Measurements from ENCODE around the gene GATM. TPM values are rescaled to one million over a fixed set of nuclear protein-coding genes. Genes with fewer than 3 reads are reported as not detected.

Gene GATM
- total RNA-seq, 1 donor from 2014 or later: 47.6 TPM

Other genes with a start within 250 kb of the GATM start
- 87.3 TPM for gene DUOXA1, start 248.7 kb downstream of the GATM start, total RNA-seq
- 85.5 TPM for gene DUOX1, start 248.6 kb downstream of the GATM start, total RNA-seq
- 7.9 TPM for gene SHF, start 190.6 kb downstream of the GATM start, total RNA-seq
- not detected for gene SLC28A2, start 126.3 kb downstream of the GATM start, total RNA-seq
- gene SLC30A4, start 144.2 kb upstream of the GATM start, total RNA-seq: 5.8 TPM
- 34.1 TPM for gene BLOC1S6, start 208.8 kb upstream of the GATM start, total RNA-seq